ENCODE results near the gene WBP2. TPM values are rescaled to one million over a fixed set of nuclear protein-coding genes. Genes with fewer than 3 reads are reported as not detected.
A peak's percentile ranks its signal among the peaks of the same experiment; 100 is the strongest.

Gene WBP2
- total RNA-seq, 4 donors from 2014 or later = 63.5 to 79.7 (median 71.0) TPM

DNA sequence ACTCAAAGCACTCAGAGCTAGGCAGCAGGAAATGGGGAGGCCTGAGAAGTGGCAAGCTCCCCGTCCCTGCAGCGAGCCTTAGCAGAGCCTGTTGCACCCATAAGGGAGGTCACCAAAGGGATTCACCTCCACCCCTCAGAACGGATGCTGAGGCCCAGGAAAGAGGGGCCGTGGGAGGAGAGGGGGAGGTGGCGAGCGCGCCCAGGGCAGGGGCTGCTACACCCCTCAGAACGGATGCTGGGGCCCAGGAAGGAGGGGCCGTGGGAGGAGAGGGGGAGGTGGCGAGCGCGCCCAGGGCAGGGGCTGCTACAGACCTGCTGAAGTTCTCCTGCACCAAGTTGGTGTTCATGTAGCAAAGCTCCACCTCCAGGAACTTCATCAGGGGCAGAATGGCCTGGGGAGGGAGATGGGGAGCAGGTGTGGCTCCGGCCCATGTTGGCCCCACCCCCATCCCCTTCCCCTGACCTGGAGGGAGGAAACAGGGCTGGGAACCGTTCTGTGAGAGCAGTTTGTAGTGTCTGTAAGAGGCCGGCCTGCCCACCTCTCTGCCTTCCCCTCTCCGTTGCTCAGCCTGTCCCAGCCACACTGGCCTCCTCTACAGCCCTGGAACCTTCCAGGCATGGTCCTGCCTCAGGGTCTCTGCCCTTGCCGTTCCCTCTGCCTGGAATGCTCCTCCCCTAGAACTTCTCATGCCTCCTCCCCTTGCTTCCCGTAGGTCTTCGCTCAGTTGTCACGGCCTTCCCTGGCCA is 22.3 kb downstream of the WBP2 start:
- 46 to 51% methylated on average over 20 of the region's 20 CpGs for WGBS, 2 donors
- peak overlapping the region in 3 of 4 donors; percentile 38 to 78 (median 63) for H3K27ac ChIP-seq
- TF ChIP-seq POLR2A (IDR thresholded peaks at IDR 0.05) (no peak), EP300 (IDR thresholded peaks at IDR 0.05) (no peak)
- TF ChIP-seq, protein P1, sequence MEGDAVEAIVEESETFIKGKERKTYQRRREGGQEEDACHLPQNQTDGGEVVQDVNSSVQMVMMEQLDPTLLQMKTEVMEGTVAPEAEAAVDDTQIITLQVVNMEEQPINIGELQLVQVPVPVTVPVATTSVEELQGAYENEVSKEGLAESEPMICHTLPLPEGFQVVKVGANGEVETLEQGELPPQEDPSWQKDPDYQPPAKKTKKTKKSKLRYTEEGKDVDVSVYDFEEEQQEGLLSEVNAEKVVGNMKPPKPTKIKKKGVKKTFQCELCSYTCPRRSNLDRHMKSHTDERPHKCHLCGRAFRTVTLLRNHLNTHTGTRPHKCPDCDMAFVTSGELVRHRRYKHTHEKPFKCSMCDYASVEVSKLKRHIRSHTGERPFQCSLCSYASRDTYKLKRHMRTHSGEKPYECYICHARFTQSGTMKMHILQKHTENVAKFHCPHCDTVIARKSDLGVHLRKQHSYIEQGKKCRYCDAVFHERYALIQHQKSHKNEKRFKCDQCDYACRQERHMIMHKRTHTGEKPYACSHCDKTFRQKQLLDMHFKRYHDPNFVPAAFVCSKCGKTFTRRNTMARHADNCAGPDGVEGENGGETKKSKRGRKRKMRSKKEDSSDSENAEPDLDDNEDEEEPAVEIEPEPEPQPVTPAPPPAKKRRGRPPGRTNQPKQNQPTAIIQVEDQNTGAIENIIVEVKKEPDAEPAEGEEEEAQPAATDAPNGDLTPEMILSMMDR (IDR thresholded peaks at IDR 0.05) = no peak

DNA sequence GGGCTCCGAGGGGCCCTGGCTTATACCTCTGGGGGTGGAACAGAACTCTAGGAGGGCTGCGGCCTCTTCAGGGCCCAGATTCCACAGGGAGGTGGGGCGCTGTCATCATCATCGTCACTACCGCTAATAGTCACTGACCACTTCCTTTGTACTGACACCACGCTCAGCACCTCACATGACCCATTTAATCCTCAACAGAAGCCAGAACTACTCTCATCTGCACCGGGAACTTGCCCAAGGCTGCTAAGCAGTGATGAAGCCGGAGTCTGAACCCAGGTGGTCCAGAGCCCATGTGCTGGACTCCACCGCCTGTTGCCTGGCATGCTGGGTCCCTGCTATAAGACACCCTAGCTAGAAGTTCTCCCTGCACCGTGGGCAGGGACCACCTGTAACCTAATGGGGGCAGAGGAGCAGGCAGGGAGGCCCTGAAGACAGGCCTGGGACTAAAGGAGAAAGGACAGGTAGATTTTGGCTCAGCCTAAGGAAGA is 22.9 kb downstream of the WBP2 start:
- H3K36me3 ChIP-seq = peaks cover 0 to 78% (median 9%) of the 10 kb centered on the region in 3 donors
- WGBS, 2 donors = 68 to 73% methylated on average over 10 of the region's 10 CpGs
- peak overlapping the region in 3 of 4 donors; percentile 38 to 78 (median 63) for H3K27ac ChIP-seq
- peak; percentile 23 to 41 for DNase-seq (ENCODE audit: low spot score in 2 of 2)
- H3K27me3 ChIP-seq = no peaks in the 10 kb centered on the region
- H3K4me3 ChIP-seq = no peak overlapping the region
- H3K9me3 ChIP-seq = no peaks in the 10 kb centered on the region
- H3K4me1 ChIP-seq = peaks cover 0 to 30% (median 17%) of the 10 kb centered on the region in 4 donors
- TF ChIP-seq POLR2A (IDR thresholded peaks at IDR 0.05) (no peak), EP300 (IDR thresholded peaks at IDR 0.05) (peak in 1 of 2 donors; percentile 47)
- TF ChIP-seq, protein P1 (IDR thresholded peaks at IDR 0.05) = no peak

More for the DNA sequence above, 22.3 kb downstream of the WBP2 start:
- Histone ChIP-seq H3K4me3 (no peak overlapping the region), H3K9me3 (no peaks in the 10 kb centered on the region), H3K4me1 (peaks cover 0 to 24% (median 10%) of the 10 kb centered on the region in 4 donors), H3K27me3 (no peaks in the 10 kb centered on the region), H3K36me3 (peaks cover 0 to 83% (median 9%) of the 10 kb centered on the region in 3 donors)
- no peak for DNase-seq (ENCODE audit: low spot score in 2 of 2)

DNA sequence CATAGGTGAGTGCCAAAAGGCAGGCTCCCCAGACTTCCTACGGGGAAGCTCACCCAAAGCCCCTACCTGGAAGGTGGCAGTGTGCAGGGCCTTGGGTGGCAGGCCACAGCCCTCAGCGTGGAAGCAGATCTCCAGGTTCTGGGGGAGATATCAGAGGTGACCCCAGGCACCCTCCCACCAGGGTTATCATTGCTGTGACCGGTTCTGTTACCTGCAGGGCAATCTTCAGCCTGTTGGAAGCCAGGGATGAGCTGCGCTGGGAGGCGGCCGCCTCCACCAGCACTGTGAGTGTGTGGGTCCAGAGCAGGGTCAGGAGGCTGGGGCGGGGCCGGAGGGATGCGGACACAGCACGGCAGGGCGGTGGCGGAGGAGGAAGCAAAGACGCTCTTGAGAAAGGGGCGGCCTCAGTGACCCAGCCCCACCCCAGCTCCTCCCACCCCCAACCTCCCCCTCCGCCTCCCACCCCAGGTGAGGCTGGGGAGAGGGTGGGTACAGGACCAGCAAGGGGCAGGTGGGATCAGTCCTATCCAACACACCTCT is 24.0 kb downstream of the WBP2 start:
- DNase-seq (ENCODE audit: low spot score in 2 of 2) = no peak
- Histone ChIP-seq H3K9me3 (no peaks in the 10 kb centered on the region), H3K36me3 (peaks cover 0 to 76% (median 9%) of the 10 kb centered on the region in 3 donors), H3K27me3 (no peaks in the 10 kb centered on the region), H3K4me3 (no peak overlapping the region), H3K4me1 (peaks cover 0 to 39% (median 20%) of the 10 kb centered on the region in 4 donors), H3K27ac (peak overlapping the region in 1 of 4 donors; percentile 78)
- TF ChIP-seq POLR2A (IDR thresholded peaks at IDR 0.05) (no peak), EP300 (IDR thresholded peaks at IDR 0.05) (no peak)
- TF ChIP-seq, protein P1 (IDR thresholded peaks at IDR 0.05) = no peak
- WGBS, 2 donors = 85 to 90% methylated on average over 15 of the region's 15 CpGs

DNA sequence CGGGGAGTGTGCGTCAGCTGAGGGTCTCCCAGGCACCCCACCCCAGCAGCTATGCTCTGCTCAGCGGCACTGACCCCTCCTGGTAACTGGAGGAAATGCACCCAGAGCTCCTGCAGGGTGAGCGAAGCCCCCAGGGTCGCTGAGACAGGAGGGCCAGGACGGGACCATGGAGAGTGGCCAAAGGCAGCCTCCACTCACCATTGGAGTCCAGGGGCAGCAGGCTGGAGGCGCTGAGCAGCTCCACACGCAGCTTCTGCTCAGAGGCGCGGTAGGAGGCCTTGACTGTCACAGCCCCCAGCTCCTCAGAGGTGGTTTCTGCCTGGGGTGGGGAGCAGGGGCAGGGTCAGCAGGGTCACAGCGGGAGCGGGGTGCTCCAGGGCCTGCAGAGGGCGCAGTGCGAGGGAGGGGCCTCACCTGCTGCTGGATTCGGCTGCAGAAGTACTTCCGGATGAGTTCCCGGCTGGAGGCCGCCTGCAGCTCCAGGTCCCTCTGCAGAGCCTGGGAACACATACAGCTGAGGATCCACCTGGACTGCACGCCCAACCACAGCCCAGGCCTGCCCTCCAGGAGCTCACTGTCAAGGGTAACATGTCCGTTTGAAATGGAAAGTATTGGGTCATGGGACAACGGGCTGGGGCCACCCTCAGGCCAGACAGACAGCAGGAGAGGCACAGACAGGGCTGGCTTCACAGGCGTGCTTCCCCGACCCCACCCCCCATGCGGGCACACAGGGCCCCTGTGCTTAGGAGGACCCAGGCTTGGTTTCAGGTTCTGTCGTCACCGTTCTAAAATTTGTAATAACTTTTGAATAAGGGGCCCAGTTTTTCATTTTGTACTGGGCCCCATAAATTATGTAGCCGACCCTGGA is 24.7 kb downstream of the WBP2 start:
- TF ChIP-seq POLR2A (IDR thresholded peaks at IDR 0.05) = no peak
- TF ChIP-seq EP300 (IDR thresholded peaks at IDR 0.05) = no peak
- TF ChIP-seq, protein P1 (IDR thresholded peaks at IDR 0.05) = peak; percentile 4 to 38 (median 25)
- Histone ChIP-seq H3K4me1 (peaks cover 0 to 39% (median 20%) of the 10 kb centered on the region in 4 donors), H3K36me3 (peaks cover 0 to 73% (median 9%) of the 10 kb centered on the region in 3 donors), H3K4me3 (no peak overlapping the region), H3K27ac (no peak overlapping the region), H3K9me3 (no peaks in the 10 kb centered on the region), H3K27me3 (no peaks in the 10 kb centered on the region)
- WGBS, 2 donors = 66 to 71% methylated on average over 16 to 21 of the region's 27 CpGs
- DNase-seq (ENCODE audit: low spot score in 2 of 2) = no peak
